HepG2 (cell line): ENCODE results near the gene PIM3. TPM values are rescaled to one million over a fixed set of nuclear protein-coding genes. Genes with fewer than 3 reads are reported as not detected.
A peak's percentile ranks its signal among the peaks of the same experiment; 100 is the strongest.

Source experiments
- BRCA1 ChIP-seq: sonication (generic); formaldehyde crosslinking; IDR thresholded peaks from 2 replicates; pipeline ENCODE4 v1.4.0; 2020; ENCODE audit warnings: missing genetic modification reagents
- CEBPB ChIP-seq: IDR thresholded peaks from 2 replicates; pipeline ENCODE4 v1.6.1; 2011; ENCODE audit warnings: low read depth, low read length, improper control_type of control experiment, borderline replicate concordance
- GTF3A ChIP-seq: sonication (generic); formaldehyde crosslinking; conservative IDR thresholded peaks from 2 replicates; pipeline ENCODE4 v1.4.0; 2020; ENCODE audit warnings: mild to moderate bottlenecking, missing genetic modification reagents
- HOXA5 ChIP-seq: sonication (generic); formaldehyde crosslinking; IDR thresholded peaks from 2 replicates; pipeline ENCODE4 v1.4.0; 2020; ENCODE audit warnings: missing genetic modification reagents
- PHF8 ChIP-seq: sonication (generic); formaldehyde crosslinking; IDR thresholded peaks from 2 replicates; pipeline ENCODE4 v1.5.0; 2020; ENCODE audit warnings: missing genetic modification reagents
- ZKSCAN8 ChIP-seq: IDR thresholded peaks from 2 replicates; pipeline ENCODE4 v1.6.1; 2016; ENCODE audit warnings: borderline replicate concordance, missing genetic modification reagents, missing compliant biosample characterization
- ZNF101 ChIP-seq: sonication (generic); formaldehyde crosslinking; IDR thresholded peaks from 2 replicates; pipeline ENCODE4 v1.4.0; 2020; ENCODE audit warnings: mild to moderate bottlenecking, low read depth, missing genetic modification reagents, borderline replicate concordance
- ZNF703 ChIP-seq: sonication (generic); formaldehyde crosslinking; IDR thresholded peaks from 2 replicates; pipeline ENCODE4 v1.5.1; 2020; ENCODE audit warnings: missing genetic modification reagents, mild to moderate bottlenecking, moderate library complexity, borderline replicate concordance
- ZNF776 ChIP-seq: sonication (generic); formaldehyde crosslinking; IDR thresholded peaks from 2 replicates; pipeline ENCODE4 v1.4.0; 2020; ENCODE audit warnings: mild to moderate bottlenecking, missing genetic modification reagents
- ZSCAN31 ChIP-seq: sonication (generic); formaldehyde crosslinking; IDR thresholded peaks from 2 replicates; pipeline ENCODE4 v1.5.0; 2020; ENCODE audit warnings: low read depth, mild to moderate bottlenecking, missing genetic modification reagents
- ZZZ3 ChIP-seq: sonication (generic); formaldehyde crosslinking; IDR thresholded peaks from 2 replicates; pipeline ENCODE4 v1.4.0; 2020; ENCODE audit warnings: missing genetic modification reagents, mild to moderate bottlenecking, borderline replicate concordance
- polyA plus RNA-seq, 8 experiments: library from polyadenylated mRNA; depleted of rRNA in 3 of 8; stranded (reverse) in 7 of 8; unstranded in 1 of 8; fragments of >200 nt; fragmentation: Illumina TruSeq in 4 of 8; extraction: Trizol in 4 of 8; gene quantifications; 2 replicates each; pipeline versions ENCODE4 v1.2.1 to v1.2.3, GENCODE V29; 2011 to 2016; ENCODE audit warnings: low read depth in 4 of 8, missing spikeins in 1 of 8, mixed read lengths in 1 of 8; ENCODE audit not compliant: insufficient read depth in 1 of 8
- total RNA-seq, 5 experiments: library from RNA; depleted of rRNA; stranded (reverse); fragments of >200 nt; fragmentation: Illumina TruSeq; extraction: Trizol; gene quantifications; 2 replicates each; pipeline ENCODE4 v1.2.3, GENCODE V29; 2016; ENCODE audit warnings: low read depth in 1 of 5
- TF ChIP-seq, protein P1 (sequence below): sonication (generic); formaldehyde crosslinking; IDR thresholded peaks from 2 replicates; pipeline ENCODE4 v1.9.0; 2022; ENCODE audit warnings: low read depth, missing genetic modification reagents
- TF ChIP-seq, protein P2 (sequence below): sonication (generic); formaldehyde crosslinking; conservative IDR thresholded peaks from 2 replicates; pipeline ENCODE4 v1.4.0; 2020; ENCODE audit warnings: mild to moderate bottlenecking, missing genetic modification reagents, moderate library complexity
- TF ChIP-seq, protein P3 (sequence below): sonication (generic); formaldehyde crosslinking; IDR thresholded peaks from 2 replicates; pipeline ENCODE4 v1.8.0; 2022; ENCODE audit warnings: mild to moderate bottlenecking, missing genetic modification reagents; ENCODE audit not compliant: insufficient replicate concordance
- TF ChIP-seq, protein P4 (sequence below): sonication (generic); formaldehyde crosslinking; IDR thresholded peaks from 2 replicates; pipeline ENCODE4 v1.4.0; 2020; ENCODE audit warnings: mild to moderate bottlenecking, missing genetic modification reagents

Gene PIM3
- total and polyA plus RNA-seq, 2 of the 13 experiments (the other 11 are each of a cell fraction or from before 2014, with no cell fraction given), result 21.6 to 31.2 TPM

DNA sequence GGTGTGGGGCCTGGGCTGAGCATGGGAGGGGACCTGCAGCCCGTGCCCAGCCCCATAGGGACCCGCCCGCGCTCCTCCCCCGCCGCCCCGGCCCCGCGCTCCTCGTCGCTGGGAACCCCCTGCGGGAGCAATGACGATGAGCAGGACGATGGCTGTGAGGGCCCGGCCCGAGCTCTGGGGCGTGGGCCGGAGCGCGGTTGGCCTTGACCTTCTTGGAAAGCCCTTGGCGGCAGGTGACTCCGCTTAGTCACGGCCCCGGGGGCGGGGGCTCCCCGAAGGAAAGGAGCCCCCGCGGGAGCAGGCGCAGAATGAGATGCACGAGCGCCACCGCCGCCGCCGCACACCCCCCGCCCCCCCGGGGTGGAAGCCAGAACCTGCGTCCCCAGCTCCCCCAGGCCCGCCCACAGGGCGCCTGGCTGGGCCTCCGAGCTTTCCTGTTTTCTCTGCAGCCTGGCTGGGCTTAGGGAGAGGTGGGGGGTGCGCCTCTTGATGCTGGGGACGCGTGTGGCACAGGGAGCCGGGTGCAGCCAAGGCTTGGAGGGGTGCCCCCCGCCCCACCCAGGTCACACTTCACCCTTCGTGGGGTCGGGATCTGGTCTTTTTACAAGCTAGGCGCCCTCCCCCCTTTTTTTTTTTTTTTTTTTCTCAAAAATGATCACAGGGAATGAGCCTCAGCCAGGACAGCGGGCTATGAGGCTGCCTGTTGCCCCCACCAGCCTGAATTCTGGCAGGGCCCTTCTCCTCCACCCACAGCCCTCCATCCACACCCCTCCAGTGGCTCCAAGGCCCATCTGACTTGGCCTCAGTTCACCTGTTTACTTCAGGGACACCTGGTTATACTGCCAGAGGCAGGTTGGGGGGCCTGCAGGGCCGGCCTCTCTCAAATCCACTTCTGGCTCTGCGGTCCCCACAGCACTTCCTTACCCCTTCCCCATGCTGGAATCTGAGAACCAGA lies 24.3 kb upstream of the PIM3 start (continued):
- TF ChIP-seq, protein P1, sequence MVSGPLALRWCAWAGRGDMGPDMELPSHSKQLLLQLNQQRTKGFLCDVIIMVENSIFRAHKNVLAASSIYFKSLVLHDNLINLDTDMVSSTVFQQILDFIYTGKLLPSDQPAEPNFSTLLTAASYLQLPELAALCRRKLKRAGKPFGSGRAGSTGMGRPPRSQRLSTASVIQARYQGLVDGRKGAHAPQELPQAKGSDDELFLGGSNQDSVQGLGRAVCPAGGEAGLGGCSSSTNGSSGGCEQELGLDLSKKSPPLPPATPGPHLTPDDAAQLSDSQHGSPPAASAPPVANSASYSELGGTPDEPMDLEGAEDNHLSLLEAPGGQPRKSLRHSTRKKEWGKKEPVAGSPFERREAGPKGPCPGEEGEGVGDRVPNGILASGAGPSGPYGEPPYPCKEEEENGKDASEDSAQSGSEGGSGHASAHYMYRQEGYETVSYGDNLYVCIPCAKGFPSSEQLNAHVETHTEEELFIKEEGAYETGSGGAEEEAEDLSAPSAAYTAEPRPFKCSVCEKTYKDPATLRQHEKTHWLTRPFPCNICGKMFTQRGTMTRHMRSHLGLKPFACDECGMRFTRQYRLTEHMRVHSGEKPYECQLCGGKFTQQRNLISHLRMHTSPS (CRISPR knock-in tag), result peak; percentile 55; the same call in 1 of the 2 replicates
- TF ChIP-seq ZNF776 (0 out of 2 replicates have a peak, but pooled peaks have one; percentile 48), ZKSCAN8 (CRISPR knock-in tag) (peak; percentile 40; the same call in 1 of the 2 replicates), GTF3A (no peak), CEBPB (no peak), BRCA1 (no peak), ZZZ3 (CRISPR knock-in tag) (no peak), ZNF101 (CRISPR knock-in tag) (no peak), ZSCAN31 (CRISPR knock-in tag) (no peak), ZNF703 (CRISPR knock-in tag) (no peak), HOXA5 (peak; percentile 53; the same call in 1 of the 2 replicates), PHF8 (CRISPR knock-in tag) (peak; percentile 29; the same call in 1 of the 2 replicates)
- TF ChIP-seq, protein P2, sequence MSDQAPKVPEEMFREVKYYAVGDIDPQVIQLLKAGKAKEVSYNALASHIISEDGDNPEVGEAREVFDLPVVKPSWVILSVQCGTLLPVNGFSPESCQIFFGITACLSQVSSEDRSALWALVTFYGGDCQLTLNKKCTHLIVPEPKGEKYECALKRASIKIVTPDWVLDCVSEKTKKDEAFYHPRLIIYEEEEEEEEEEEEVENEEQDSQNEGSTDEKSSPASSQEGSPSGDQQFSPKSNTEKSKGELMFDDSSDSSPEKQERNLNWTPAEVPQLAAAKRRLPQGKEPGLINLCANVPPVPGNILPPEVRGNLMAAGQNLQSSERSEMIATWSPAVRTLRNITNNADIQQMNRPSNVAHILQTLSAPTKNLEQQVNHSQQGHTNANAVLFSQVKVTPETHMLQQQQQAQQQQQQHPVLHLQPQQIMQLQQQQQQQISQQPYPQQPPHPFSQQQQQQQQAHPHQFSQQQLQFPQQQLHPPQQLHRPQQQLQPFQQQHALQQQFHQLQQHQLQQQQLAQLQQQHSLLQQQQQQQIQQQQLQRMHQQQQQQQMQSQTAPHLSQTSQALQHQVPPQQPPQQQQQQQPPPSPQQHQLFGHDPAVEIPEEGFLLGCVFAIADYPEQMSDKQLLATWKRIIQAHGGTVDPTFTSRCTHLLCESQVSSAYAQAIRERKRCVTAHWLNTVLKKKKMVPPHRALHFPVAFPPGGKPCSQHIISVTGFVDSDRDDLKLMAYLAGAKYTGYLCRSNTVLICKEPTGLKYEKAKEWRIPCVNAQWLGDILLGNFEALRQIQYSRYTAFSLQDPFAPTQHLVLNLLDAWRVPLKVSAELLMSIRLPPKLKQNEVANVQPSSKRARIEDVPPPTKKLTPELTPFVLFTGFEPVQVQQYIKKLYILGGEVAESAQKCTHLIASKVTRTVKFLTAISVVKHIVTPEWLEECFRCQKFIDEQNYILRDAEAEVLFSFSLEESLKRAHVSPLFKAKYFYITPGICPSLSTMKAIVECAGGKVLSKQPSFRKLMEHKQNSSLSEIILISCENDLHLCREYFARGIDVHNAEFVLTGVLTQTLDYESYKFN, result peak; percentile 47; the same call in 1 of the 2 replicates
- TF ChIP-seq, protein P3, sequence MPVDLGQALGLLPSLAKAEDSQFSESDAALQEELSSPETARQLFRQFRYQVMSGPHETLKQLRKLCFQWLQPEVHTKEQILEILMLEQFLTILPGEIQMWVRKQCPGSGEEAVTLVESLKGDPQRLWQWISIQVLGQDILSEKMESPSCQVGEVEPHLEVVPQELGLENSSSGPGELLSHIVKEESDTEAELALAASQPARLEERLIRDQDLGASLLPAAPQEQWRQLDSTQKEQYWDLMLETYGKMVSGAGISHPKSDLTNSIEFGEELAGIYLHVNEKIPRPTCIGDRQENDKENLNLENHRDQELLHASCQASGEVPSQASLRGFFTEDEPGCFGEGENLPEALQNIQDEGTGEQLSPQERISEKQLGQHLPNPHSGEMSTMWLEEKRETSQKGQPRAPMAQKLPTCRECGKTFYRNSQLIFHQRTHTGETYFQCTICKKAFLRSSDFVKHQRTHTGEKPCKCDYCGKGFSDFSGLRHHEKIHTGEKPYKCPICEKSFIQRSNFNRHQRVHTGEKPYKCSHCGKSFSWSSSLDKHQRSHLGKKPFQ, result peak; percentile 77
- TF ChIP-seq, protein P4, sequence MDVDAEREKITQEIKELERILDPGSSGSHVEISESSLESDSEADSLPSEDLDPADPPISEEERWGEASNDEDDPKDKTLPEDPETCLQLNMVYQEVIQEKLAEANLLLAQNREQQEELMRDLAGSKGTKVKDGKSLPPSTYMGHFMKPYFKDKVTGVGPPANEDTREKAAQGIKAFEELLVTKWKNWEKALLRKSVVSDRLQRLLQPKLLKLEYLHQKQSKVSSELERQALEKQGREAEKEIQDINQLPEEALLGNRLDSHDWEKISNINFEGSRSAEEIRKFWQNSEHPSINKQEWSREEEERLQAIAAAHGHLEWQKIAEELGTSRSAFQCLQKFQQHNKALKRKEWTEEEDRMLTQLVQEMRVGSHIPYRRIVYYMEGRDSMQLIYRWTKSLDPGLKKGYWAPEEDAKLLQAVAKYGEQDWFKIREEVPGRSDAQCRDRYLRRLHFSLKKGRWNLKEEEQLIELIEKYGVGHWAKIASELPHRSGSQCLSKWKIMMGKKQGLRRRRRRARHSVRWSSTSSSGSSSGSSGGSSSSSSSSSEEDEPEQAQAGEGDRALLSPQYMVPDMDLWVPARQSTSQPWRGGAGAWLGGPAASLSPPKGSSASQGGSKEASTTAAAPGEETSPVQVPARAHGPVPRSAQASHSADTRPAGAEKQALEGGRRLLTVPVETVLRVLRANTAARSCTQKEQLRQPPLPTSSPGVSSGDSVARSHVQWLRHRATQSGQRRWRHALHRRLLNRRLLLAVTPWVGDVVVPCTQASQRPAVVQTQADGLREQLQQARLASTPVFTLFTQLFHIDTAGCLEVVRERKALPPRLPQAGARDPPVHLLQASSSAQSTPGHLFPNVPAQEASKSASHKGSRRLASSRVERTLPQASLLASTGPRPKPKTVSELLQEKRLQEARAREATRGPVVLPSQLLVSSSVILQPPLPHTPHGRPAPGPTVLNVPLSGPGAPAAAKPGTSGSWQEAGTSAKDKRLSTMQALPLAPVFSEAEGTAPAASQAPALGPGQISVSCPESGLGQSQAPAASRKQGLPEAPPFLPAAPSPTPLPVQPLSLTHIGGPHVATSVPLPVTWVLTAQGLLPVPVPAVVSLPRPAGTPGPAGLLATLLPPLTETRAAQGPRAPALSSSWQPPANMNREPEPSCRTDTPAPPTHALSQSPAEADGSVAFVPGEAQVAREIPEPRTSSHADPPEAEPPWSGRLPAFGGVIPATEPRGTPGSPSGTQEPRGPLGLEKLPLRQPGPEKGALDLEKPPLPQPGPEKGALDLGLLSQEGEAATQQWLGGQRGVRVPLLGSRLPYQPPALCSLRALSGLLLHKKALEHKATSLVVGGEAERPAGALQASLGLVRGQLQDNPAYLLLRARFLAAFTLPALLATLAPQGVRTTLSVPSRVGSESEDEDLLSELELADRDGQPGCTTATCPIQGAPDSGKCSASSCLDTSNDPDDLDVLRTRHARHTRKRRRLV (CRISPR knock-in tag), result 0 out of 2 replicates have a peak, but pooled peaks have one; percentile 33
